Erythroblast (primary cell): ENCODE results near the gene SENP8.

Experiments
- DNase-seq, 2 experiments: peaks; one replicate each; lab custom pipeline; 2025; lab: John Stamatoyannopoulos, UW
- GATA1 ChIP-seq: IDR thresholded peaks from 2 replicates; pipeline ENCODE4 v1.6.1; 2011; ENCODE audit warnings: low read depth, mild to moderate bottlenecking, control low read depth, low read length, moderate library complexity
- POLR2A ChIP-seq: IDR thresholded peaks from 2 replicates; pipeline ENCODE4 v1.6.1; 2011; ENCODE audit warnings: mild to moderate bottlenecking, low read length

Gene SENP8

DNA sequence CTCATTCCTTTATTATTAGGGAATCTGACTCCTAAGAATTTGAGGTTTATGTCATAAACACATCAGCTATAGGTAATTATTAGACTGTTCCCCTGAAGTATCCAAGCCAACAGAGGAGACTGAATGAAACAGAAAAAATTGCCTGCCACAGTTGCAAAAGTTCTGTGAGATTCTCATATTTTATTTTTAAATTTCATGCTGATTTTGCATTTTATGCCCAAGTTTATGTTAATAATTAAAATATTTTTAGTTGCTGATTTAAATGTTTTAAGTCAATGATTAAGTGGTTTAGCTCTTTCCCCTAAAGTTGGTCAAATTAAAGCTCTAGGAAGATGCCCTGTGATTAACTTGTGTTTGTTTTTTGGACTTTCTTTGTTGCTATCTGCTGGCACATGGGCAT, 10.2 kb downstream of the SENP8 start:
- TF ChIP-seq GATA1 (no peak), POLR2A (no peak)
- DNase-seq: no peak

DNA sequence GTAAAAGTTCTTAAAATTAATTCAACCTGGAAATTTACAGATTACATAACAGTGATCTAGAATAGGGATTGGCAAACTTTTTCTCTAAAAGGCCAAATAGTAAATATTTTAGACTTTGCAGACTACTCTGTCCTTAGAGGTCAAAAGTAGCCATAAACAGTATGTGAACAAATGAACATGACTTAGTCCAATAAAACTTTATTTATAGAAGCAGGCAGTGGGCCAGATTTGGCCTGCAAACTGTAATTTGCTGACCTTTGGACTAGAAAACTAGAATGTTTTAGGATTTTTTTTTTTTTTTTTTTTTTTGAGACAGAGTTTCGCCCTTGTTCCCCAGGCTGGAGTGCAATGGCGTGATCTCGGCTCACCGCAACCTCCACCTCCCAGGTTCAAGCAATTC, 12.1 kb downstream of the SENP8 start:
- DNase-seq: no peak

DNA sequence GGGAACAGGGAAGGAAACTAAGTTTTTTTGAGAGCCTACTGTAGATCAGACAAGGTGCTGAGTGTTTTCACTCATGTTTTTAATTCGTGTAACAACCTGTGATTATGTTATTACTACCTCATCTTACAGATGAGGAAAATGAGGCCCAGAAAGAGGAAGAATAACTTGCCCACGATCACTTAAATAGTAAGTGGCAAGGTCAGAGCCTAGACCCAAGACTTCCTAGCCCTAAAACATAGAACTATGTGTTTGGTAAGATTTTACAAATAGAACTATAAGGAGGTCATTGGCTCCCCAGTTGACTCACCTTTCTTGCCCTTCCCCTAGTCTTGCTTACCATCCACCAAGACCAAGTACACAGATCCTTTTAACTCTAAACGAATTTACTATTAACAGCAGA, 13.7 kb downstream of the SENP8 start:
- DNase-seq: no peak

More for the DNA sequence above, 12.1 kb downstream of the SENP8 start:
- TF ChIP-seq POLR2A (no peak), GATA1 (no peak)

DNA sequence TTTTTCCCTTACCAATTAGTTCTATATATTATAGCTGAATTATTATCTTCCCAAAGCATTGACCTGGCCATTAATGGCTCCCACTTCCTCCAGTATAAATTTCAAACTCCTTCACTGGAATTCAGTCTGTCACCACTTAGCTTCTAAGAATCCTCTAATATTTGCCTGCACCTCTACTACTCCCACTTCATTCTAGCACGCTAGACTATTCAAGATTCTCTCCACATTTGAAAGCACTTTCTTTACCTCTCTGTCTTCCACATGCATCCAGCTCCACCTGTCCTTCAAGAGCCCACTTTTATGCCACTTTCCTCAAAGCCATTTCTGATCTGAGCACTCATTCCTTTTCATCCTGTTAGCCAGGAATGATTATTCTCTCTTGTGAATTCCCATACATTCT, 15.0 kb downstream of the SENP8 start:
- no peak for DNase-seq
- TF ChIP-seq POLR2A (no peak), GATA1 (no peak)

More for the DNA sequence above, 13.7 kb downstream of the SENP8 start:
- TF ChIP-seq GATA1 (no peak), POLR2A (no peak)

- TF ChIP-seq GATA1 (no peak), POLR2A (no peak)
- no peak for DNase-seq
These were observed 17.5 kb downstream of the SENP8 start for GRCh38 chr15:72135719-72136118.

DNA sequence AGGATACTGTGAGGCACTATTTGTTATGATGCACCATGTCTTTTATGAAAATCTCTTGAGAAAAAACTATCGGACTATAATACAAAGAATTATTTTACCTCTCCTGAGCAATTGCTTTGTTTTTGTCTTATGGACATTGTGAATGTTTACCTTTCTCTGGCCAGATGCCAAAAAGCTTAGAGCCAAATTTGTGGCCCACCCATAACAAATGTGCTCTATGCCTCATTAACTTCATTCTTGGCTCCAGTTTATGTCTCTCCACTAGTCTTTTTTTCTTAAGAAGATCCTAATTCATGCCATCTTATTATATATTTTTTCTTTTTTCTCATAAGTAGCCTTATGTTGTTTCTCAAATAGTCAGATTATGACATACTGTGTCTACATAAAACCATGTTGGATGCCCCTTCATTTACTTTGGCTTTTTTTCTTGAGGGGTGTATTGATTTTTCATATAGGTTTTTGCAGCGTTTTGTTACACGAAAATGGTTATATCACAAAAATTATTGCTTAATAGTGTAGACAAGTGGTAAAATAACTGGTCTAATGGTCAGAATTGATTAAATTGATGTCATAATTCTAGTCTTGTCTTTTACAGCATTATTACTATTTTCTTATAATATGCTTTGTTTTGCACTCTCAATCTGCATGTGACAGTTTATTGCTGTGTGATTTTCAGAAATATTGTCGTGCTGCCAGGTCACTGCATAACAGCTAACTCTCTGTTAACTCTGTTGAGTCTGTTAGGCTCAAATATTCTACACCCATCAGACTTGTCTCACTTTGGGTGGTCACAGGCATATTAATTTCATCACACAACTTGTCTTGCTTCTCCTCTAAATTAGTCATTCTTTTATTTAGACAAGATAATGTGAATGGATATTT, 18.2 kb downstream of the SENP8 start:
- no peak for DNase-seq
- TF ChIP-seq GATA1: no peak
- TF ChIP-seq POLR2A: no peak

DNA sequence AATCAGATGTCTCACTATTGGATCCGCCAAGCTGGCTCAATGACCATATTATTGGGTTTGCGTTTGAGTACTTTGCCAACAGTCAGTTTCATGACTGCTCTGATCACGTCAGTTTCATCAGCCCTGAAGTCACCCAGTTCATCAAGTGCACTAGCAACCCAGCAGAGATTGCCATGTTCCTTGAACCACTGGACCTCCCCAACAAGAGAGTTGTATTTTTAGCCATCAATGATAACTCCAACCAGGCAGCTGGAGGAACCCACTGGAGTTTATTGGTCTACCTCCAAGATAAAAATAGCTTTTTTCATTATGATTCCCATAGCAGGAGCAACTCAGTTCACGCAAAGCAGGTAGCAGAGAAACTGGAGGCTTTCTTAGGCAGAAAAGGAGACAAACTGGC, 21.5 kb downstream of the SENP8 start:
- TF ChIP-seq GATA1: no peak
- no peak for DNase-seq

DNA sequence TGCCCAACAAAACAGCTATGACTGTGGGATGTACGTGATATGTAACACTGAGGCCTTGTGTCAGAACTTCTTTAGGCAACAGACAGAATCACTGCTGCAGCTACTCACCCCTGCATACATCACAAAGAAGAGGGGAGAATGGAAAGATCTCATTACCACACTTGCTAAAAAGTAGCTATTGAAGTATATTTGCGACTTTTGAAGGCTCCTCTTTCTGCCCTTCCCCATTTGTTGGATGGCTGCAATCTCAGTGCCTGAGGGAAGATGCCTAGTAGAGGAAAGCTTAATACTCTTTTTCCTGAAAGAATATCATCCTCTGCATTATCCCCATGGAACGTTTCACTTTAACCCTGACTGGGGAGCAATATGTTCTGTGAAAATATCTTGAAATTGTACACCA, 21.9 kb downstream of the SENP8 start:
- TF ChIP-seq GATA1: no peak
- no peak for TF ChIP-seq POLR2A
- no peak for DNase-seq

DNA sequence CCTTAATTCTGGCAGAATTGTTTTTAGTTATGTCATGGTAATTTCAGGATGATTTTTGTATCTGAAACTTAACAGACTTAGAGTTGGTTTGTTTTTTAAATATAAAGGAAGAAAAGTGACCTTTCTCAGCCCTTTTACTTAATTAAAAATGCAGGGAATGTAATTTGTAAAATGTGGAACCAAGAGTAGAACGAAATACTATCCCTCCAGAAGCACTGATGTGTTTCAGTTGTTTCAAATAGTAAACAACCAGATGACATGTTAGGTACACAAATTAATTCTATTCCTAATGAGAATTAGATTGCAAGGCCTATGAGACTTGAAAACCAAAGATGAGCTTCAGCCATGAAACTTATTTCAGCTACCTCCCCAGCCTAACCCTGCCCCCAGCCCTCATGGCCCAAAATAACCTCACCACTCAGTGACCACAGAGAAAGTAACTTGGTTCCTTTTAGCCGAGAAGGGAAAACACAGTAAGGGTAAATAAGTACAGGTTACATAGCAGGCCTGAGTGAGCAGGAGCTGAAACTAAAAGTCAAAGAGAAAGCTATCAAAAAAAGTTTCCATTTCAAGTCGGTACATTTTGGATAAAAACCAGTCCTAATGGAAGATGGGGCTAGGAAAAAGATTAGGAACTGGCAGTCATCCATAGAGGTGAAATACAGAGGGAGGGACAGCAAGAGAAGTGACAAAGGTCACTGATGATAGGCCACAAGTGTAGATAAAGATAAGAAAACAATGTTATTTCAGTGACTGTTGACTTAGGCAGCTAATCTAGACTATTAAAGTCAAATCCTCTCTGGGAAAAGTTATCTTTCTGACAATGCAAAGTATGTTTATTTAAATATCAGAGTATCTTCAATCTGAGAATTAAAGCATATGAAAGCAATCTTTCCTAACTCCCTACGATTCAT, 23.2 kb downstream of the SENP8 start:
- no peak for TF ChIP-seq GATA1
- no peak for TF ChIP-seq POLR2A
- peak in 1 of 2 experiments; percentile 2 for DNase-seq

DNA sequence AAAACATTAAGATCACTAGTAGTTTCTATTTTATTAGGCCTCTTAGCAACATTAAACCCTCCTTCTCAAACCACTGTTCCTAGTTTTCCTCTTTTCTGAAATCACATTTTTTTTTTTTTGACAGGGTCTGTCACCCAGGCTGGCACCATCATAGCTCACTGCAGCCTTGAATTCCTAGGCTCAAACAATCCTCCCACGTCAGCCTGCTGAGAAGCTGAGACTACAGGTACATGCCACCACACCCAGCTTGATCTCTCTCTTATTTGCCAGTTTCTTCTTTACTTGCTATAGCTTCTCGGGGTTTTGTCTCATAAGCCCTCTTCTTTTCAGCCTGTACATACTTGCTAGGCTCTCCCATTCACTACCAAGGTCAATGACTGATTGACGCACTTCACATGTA, 28.0 kb downstream of the SENP8 start:
- TF ChIP-seq POLR2A: no peak
- TF ChIP-seq GATA1: no peak
- DNase-seq: no peak

GRCh38 chr15:72146934-72147333, 28.7 kb downstream of the SENP8 start:
- DNase-seq: no peak
- TF ChIP-seq GATA1: no peak
- TF ChIP-seq POLR2A: no peak

DNA sequence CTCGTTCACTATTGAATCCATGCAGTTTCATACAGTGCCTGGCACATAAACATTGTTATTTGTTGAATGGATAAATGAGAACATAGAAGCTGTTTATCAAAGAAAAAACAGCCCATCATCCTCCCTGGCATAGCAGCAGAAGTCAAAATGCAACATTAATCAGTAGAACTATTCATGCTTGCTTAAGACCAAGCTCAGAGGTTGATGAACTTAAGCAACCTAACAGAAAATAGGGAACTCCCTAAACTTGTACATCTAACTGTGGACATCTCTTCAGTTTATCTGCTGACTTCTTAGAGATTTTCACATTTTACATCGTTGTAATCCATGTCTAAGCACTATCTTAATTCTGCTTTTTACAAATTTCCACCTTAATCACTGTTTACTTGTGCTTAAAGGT, 29.2 kb downstream of the SENP8 start:
- DNase-seq: no peak
- TF ChIP-seq POLR2A (no peak), GATA1 (no peak)

DNA sequence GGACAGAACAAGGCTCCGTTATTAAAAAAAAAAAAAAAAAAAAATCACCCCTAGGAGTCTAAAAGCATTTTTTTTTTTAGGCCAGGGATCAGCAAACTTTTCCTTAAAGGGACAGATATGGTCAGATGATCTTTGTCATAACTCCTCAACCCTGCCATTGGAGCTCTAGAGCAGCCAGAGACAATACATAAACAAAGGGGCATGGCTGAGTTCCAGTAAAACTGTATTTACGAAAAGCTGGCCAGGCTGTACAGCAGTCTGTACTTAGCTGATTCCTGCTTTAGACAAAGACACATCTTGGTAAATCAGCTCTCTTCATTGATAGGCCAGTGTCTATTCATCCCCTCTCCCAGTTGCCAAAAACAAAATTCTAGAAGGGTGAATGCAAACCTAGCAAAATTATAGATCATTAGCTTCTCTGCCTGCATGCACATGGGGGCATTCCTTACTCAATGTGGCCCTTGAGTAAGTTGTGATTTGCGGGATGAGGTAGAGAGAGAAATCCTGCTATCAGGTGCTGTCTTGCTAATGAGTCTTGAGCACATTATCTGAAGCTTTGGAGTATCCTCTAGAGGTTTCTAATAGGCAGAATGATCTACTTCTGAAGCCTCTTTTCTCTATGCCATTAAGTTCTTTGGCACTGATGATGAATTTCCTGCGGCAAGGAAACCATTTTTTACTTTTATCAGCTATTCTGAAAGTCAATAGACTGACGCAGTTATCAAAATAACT, 35.2 kb downstream of the SENP8 start:
- DNase-seq: no peak
- no peak for TF ChIP-seq POLR2A
- TF ChIP-seq GATA1: no peak
